Thyroid gland (tissue), 4 donors: ENCODE results near the gene SNX9.

ENCODE experiments used
- CTCF ChIP-seq, 6 experiments: fragments of 200-600 bp in 3 of 6; fragments of 450-650 bp in 3 of 6; sonication (generic) in 3 of 6; IDR thresholded peaks; one replicate each; pipeline ENCODE4 v1.5.1; 2016 to 2019; ENCODE audit warnings: antibody characterized with exemption in 6 of 6, mild to moderate bottlenecking in 2 of 6, inconsistent platforms in 1 of 6, moderate library complexity in 1 of 6
- POLR2A ChIP-seq, 2 donors: fragments of 450-650 bp; IDR thresholded peaks; one replicate each; pipeline ENCODE4 v1.6.1; 2017; ENCODE audit warnings: antibody characterized with exemption in 2 of 2, mild to moderate bottlenecking in 2 of 2, moderate library complexity in 1 of 2

DNA sequence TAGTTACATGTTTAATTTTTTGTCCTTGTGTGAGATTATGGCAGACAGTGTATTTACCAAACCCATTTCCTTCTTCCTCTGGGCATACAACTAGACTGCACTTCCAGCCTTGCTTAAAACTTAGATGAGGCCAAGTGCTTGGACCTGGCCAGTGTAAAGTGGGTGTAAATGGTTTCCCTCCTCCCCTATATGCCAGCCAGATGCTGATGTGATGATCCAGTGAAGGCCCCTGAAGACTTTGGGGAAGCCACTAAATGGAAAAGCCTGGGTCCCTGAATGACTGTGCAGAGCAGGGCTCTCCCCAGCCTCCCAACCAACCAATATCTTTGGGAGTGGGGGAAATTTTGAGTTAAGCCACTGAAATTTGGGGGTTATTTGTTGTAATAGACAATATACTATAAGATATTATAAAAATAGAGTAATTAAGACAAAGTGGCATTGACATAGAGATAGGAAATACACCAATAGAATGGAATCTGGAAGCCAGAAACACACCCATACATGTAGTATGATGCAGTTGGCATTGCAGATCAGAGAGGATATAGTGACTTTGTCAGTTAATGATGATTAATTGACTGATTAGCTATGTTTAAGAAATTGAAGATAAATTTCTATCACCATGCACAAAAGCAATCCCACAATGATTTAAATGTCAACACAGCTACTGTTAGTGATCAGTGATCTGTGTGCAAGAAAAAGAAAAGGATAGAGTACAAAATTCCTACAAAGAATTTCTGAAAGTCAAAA lies 10.4 kb upstream of the SNX9 start:
- TF ChIP-seq CTCF (IDR thresholded peaks at IDR 0.05) (no peak), POLR2A (IDR thresholded peaks at IDR 0.05) (no peak)
